ENCODE results near the gene SMIM1.
A peak's percentile ranks its signal among the peaks of the same experiment; 100 is the strongest.

The SMIM1 gene

DNA sequence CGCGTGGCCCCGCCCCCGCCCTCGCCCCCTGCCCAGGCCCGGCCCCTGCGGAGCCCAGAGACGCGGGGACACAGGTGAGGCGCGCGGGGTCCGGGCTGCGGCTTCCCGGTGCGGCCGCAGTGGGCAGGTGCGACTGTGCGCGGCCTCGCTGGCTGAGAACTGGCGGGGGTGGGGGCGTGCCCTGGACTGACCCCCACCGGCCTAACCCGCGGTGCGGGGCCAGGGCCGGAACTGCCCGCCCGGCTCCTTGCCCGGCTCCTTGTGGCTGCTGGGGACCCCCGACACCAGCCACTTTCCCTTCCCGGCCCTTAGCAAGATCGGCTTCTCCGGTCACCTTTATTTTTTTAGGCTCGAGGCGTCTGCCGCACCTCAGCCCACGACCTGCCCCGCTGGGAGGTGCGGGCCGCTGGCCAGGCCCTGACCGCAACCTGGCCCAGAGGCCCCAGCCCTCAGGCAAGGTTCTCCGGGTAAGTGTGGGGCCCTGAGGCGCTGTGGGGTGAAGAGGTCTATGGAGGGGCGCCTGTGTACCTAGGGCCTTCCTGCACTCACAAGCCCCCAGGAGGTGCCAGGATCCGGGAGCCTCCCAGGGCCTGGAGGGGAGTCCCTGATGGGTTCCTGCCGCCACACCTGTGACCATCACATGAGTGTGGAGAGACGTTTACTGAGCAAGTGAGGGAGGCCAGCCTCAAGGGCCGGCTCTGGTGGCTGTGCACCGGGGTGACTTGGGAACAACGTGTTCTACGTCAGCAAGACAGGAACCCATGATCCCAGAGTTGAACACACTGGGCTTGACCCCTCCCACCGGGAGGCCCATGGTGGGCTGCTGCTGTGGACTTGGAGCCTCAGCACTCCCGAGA lies at the start of gene SMIM1:
Gene SMIM1 (plus strand): TSS at position 35 of the 857 bp plus-strand sequence. CDS start 2,625 bp downstream, outside the sequence.
- DNase-seq = no peak

DNA sequence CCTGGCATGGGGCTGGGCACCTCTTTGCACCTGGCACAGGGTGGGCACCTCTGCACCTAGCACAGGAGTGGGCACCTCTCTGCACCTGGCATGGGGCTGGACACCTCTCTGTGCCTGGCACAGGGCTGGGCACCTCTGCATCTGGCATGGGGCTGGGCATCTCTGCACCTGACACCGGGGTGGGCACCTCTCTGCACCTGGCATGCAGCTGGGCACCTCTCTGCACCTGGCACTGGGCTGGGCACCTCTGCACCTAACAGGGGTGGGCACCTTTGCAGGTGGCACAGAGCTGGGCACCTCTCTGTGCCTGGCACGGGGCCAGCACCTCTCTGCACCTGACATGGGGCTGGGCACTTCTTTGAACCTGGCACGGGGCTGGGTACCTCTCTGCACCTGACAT lies 49.7 kb upstream of the SMIM1 start:
- DNase-seq = no peak

GRCh38 chr1:3724416-3725030 lies 48.0 kb upstream of the SMIM1 start:
- peak in 1 of 2 experiments; percentile 36 for DNase-seq

GRCh38 chr1:3725366-3725765 lies 47.2 kb upstream of the SMIM1 start:
- no peak for DNase-seq

- no peak for DNase-seq
Observed at GRCh38 chr1:3727042-3727824, 45.3 kb upstream of the SMIM1 start.

DNA sequence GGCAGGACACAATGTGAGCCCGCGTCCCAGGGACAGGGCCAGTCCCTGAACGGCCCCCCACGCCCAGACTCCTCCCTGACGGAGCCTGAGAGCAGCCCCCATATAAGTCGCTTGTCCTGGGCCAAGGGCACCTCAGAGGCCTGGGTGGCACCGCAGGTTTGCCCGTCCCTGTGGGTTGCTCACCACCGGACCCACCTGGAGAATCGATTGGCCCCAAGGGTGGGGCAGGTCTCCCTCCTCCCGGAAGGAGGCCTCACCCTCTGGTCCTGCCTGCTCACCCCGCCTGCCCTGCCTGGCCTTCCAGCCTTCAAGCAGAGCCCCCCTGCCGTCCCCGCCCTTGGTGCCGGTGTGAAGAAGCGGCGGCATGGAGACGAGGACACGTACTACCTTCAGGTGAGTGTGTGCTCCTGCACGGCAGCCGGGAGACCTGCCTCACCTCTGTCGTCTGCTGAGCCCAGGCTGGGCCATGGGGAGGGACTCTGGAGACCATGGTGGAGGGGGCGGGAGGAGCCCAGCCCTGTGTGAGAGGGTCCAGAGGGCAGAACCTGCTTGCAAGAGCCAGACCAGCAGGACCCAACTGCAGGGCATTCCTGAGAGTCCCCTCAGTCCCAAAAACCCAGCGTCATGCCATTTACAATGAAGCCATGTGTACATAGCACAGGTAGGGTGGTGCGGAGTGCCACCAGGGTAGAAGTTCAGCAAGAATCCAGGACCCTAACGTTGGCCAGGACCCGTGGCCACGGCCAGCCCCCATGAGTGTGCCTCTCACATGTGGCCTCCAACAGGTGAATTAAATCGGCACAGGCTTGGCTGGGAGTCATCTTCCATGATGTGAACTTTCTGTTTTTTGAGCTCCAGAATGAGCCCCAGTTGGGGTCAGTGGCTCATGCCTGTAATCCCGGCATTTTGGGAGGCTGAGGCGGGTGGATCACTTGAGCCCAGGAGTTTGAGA lies 44.4 kb upstream of the SMIM1 start:
- DNase-seq = no peak

DNA sequence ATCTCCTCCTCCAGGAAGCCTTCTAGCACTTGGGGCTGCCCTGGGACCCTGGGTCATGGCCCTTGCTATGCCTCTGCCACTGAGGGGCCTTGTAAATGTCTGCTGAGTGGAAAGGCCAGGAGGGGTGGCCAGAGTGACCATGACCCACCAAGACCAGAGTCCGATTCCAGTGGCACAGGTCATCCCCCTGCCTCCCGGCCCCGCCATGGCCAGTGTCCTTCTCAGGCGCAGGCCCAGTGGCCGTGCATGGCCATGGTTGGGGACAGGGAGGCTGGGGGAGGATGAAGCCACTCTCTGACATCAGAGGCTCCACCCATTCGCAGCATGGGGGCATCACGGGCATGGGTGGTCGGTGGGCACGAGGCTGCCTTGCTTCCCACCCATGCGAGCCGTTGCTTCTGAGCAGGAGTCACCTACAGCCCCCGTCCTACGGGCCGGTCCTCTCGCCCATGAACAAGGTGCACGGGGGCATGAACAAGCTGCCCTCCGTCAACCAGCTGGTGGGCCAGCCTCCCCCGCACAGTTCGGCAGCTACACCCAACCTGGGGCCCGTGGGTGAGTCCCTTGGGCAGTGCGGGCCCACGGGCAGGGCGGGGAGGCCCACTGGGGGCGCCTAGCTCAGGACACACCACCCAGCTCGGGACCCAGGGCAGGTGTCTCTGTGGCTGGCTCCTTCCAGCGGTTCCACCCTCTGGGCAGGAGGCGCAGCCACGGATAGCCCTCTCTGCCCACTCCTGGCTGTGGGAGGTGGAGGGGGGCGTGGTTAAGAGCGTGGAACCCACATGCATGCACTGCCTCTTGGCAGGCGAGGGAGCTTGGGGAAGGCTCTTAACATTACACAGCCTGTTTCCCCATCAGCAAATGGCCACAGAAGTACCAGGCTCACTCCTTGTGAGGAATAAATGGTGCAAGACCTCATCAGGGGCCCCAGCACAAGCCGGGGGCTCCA lies 42.7 kb upstream of the SMIM1 start:
- DNase-seq = no peak

DNA sequence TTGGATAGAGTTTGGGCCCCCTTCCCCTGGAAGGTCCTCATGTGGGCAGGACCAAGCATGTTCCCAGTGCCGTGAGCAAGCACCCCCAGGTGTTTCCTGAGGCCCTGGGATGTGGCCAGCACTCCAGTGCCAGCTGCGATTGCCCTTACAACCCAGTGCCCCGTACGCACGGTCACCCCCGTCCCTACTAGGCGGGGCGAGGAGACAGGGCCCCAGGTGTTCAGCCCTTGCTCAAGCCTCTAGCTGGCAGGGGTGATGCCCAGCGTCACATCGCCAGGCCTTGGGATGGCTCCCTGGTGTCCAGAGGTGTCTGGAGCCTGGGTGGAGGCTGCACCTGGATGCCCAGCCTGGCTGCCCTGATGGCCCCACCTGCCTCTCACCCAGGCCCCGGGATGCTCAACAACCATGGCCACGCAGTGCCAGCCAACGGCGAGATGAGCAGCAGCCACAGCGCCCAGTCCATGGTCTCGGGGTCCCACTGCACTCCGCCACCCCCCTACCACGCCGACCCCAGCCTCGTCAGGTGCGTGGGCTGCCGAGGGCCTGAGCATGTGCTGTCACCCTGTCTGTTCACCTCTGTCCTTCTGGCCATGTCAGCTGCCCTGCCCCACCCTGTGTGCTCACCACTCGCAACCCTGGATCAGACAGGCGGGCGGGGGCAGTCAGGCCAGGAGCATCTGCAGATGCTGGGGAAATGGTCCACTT lies 41.9 kb upstream of the SMIM1 start:
- DNase-seq = no peak

- no peak for DNase-seq
Observed at GRCh38 chr1:3731583-3732433, 40.7 kb upstream of the SMIM1 start.

DNA sequence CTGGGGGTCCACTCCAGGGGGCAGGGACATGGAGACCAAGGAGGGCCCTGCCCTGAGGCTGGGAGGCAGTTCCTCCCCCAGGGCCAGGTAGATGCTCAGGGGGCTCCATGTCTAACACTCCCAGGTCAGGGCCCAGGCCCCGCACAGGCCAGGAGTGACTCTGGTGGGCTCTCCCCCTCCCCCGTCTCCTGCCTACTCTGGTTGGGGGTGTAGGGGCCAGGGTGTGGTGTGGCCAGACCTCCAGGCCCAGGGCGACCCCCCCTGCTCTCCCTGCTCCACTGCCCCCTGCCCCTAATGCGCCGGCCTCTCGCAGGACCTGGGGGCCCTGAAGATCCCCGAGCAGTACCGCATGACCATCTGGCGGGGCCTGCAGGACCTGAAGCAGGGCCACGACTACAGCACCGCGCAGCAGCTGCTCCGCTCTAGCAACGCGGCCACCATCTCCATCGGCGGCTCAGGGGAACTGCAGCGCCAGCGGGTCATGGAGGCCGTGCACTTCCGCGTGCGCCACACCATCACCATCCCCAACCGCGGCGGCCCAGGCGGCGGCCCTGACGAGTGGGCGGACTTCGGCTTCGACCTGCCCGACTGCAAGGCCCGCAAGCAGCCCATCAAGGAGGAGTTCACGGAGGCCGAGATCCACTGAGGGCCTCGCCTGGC lies 40.0 kb upstream of the SMIM1 start:
- DNase-seq = no peak

DNA sequence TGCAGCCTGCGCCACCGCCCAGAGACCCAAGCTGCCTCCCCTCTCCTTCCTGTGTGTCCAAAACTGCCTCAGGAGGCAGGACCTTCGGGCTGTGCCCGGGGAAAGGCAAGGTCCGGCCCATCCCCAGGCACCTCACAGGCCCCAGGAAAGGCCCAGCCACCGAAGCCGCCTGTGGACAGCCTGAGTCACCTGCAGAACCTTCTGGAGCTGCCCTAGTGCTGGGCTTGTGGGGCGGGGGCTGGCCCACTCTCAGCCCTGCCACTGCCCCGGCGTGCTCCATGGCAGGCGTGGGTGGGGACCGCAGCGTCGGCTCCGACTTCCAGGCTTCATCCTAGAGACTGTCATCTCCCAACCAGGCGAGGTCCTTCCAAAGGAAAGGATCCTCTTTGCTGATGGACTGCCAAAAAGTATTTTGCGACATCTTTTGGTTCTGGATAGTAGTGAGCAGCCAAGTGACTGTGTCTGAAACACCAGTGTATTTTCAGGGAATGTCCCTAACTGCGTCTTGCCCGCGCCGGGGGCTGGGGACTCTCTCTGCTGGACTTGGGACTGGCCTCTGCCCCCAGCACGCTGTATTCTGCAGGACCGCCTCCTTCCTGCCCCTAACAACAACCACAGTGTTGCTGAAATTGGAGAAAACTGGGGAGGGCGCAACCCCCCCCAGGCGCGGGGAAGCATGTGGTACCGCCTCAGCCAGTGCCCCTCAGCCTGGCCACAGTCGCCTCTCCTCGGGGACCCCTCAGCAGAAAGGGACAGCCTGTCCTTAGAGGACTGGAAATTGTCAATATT lies 39.3 kb upstream of the SMIM1 start:
- no peak for DNase-seq

DNA sequence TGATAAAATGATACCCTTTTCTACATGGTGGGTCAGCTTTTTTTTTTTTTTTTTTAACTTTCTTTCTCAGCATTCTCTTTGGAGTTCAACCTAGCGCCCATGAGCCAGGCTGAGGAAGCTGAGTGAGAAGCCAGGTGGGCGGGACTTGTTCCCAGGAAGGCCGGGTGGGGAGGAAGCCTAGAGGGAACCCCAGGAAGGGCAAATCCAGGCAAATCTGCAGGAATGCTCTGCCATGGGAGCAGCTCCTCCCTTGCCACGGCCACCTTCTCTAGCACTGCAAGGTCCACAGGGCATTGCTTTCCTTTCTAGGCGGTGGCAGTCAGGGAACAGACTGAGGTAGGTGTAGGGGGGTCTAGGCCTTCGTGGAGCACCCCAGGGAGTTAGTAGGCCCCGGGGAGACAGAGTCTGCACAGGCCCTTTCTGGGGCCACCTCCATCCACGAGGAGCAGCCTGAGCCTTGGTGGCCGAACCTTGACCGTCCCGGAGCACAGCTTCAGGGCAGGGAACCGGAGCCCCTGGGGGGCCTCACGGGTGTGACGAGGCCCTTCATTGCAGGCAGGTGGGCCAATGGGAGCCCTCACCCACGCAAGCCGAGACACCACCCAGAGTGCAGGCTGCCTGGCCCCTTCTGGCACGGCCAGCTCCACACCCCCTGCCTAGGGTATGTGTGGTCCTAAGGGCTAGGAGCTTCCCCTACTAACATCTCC lies 38.5 kb upstream of the SMIM1 start:
- no peak for DNase-seq

GRCh38 chr1:3734602-3735001 lies 37.9 kb upstream of the SMIM1 start:
- DNase-seq = no peak

DNA sequence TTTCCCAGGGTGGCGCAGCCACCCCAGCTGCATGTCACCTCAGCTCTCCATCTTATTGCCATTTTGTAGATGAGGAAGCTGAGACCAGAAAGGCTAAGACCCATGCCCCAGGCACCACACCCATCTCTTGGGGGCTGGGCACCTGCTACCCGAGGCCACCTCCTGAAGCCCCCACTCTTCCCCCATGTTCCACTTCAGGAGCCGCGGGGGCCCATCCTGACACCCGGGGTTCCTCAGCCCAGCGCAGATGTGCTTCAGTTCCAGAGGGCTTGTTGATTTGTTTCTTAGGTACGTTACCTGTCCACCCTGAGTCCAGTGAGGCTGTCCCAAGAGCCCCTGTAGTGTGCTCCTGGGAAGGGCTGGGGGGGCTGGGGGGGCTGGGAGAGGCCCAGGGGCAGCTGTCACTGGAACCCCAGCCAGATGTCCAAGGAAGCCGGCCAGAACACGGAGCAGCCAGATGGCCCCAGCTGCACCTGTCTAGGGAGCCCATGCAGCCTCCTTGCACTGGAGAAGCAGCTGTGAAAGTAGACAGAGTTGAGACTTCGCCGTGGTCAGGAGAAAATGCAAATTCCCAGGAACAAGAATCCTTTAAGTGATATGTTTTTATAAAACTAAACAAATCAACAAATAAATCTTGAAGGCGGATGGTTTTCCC lies 37.4 kb upstream of the SMIM1 start:
- no peak for DNase-seq

- no peak for DNase-seq
Observed at GRCh38 chr1:3735688-3736087, 36.9 kb upstream of the SMIM1 start.

DNA sequence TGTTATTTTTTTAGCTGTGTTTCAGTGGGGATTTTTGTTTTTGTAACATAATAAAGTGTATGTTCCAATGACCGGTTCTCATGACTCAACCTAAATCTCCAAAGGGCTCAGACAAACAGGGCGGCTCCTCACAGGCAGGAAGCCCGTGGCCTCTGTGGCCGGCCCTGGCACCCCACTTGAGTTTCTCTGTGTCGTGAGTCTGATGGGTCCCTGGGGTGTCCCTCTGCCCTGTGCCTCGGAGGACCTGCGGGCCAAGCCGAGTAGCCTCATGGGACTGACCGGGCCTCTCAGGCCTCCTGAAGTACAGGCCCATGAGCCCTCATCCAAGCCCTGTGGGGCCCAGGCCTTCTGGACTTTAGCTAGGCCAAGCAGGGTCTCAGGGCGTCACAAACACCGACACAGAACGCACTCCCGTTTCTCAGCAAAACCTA lies 36.4 kb upstream of the SMIM1 start:
- no peak for DNase-seq

DNA sequence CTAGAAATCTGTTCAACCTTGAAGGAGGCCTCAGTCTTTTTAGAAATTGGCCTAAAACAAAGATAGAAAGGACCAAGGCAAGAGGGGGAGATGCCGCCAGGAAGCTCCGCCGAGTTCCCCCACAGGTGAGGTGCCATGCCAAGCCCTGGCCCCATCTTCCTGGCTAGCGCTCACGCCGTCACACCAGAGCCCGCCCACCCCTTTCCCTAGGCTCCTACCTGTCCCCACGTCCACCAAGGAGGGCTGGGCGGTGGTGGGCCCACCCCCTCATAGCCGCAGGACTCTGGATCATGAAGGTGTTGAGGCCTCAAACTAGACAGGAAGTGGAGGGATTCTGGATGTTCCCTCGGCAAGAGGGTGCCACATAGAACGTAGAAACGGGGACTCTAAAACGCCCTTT lies 35.8 kb upstream of the SMIM1 start:
- DNase-seq = no peak

Measured in cerebellar nuclear complex (tissue), 1 donor.